Astrocyte (in vitro differentiated cells and primary cell): Measurements from ENCODE around the gene PCGF3.

ENCODE experiments used
- CTCF ChIP-seq: IDR thresholded peaks from 2 replicates; pipeline ENCODE4 v1.5.1; 2011; ENCODE audit warnings: low read depth, mild to moderate bottlenecking, inconsistent platforms, low read length, moderate library complexity; ENCODE audit not compliant: insufficient read depth
- EZH2 ChIP-seq: IDR thresholded peaks from 2 replicates; pipeline ENCODE4 v1.6.1; 2012; ENCODE audit warnings: mild to moderate bottlenecking, low read length, inconsistent platforms; ENCODE audit not compliant: insufficient read depth

- TF ChIP-seq EZH2, result no peak
- TF ChIP-seq CTCF, result no peak
These were observed 82.5 kb downstream of the PCGF3 start for GRCh38 chr4:788006-788635.
